Lower lobe of right lung (tissue), 2 donors: ENCODE data around the gene ZBTB22. TPM values are rescaled to one million over a fixed set of nuclear protein-coding genes. Genes with fewer than 3 reads are reported as not detected.

Experiments used
- ATAC-seq, 2 donors: fragments of 200-7000 bp; cut with Tn5 transposase; one replicate each; pipeline ENCODE4 v1.9.1; 2020 to 2022; ENCODE audit warnings: mild to moderate bottlenecking in 2 of 2, moderate library complexity in 2 of 2
- DNase-seq: peaks from one replicate; pipeline ENCODE4 v3.0.0-alpha.2; 2020
- H3K27ac ChIP-seq: fragments of 200-600 bp; one replicate; pipeline ENCODE4 v1.8.0; 2022
- H3K27me3 ChIP-seq: fragments of 200-600 bp; one replicate; pipeline ENCODE4 v1.8.0; 2022; ENCODE audit warnings: low read depth
- H3K36me3 ChIP-seq: fragments of 200-600 bp; one replicate; pipeline ENCODE4 v1.8.0; 2022; ENCODE audit warnings: mild to moderate bottlenecking
- H3K4me1 ChIP-seq: fragments of 200-600 bp; one replicate; pipeline ENCODE4 v1.8.0; 2022
- H3K4me3 ChIP-seq: fragments of 200-600 bp; one replicate; pipeline ENCODE4 v1.8.0; 2022; ENCODE audit warnings: mild to moderate bottlenecking
- H3K9me3 ChIP-seq: fragments of 200-600 bp; one replicate; pipeline ENCODE4 v1.8.0; 2022
- CTCF ChIP-seq: fragments of 200-600 bp; IDR thresholded peaks from one replicate; pipeline ENCODE4 v1.8.0; 2022; ENCODE audit warnings: antibody characterized with exemption, mild to moderate bottlenecking
- intact Hi-C: fragments of 100-400 bp; cut with DNase I; formaldehyde crosslinking; loops from one replicate; pipeline ENCODE4 v1.11.0; 2022
- total RNA-seq: library from RNA; stranded (reverse); fragmentation: NEBNext Ultra II Directional; extraction: Animal tissue kit (Norgen Biotek cat#: 25700); gene quantifications from one replicate; pipeline ENCODE4 v1.2.1, GENCODE V29; 2021
- donor health status: DM: no; HTN: yes; CAD: no; lungs with severe emphysema.

Gene ZBTB22
- total RNA-seq, 1 donor from 2014 or later, result 27.5 TPM

GRCh38 chr6:33318426-33319073, 1.0 kb upstream of the ZBTB22 start:
- no peak for ATAC-seq
- Histone ChIP-seq H3K27me3 (no peaks in the 10 kb centered on the region), H3K4me3 (peak overlapping the region; percentile 64), H3K36me3 (peaks cover 33% of the 10 kb centered on the region), H3K27ac (peak overlapping the region; percentile 84), H3K4me1 (peaks cover 69% of the 10 kb centered on the region), H3K9me3 (no peaks in the 10 kb centered on the region)
- no peak for TF ChIP-seq CTCF
- no peak for DNase-seq
- intact Hi-C loops, result no loop called here

DNA sequence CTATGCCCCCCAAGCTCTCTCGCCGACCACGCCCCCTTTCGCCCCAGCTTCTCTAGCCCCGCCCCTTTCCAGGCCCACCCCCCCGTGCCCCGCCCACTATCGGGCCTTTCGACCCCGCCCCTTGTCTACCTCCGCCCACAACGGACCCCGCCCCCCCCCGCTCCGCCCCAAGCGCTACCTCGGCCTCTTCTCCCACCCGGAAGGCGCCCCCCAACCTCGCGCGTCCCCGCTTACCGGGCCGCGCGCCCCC, 200 bp downstream of the ZBTB22 start:
- intact Hi-C loops, result no loop called here
- peak overlapping the region; percentile 84 for H3K27ac ChIP-seq
- no peaks in the 10 kb centered on the region for H3K27me3 ChIP-seq
- peaks cover 33% of the 10 kb centered on the region for H3K36me3 ChIP-seq
- H3K4me1 ChIP-seq, result peaks cover 70% of the 10 kb centered on the region
- DNase-seq (no peak), ATAC-seq (peak; percentile 1 to 4)
- H3K9me3 ChIP-seq, result no peaks in the 10 kb centered on the region
- no peak for TF ChIP-seq CTCF
- peak overlapping the region; percentile 64 for H3K4me3 ChIP-seq

DNA sequence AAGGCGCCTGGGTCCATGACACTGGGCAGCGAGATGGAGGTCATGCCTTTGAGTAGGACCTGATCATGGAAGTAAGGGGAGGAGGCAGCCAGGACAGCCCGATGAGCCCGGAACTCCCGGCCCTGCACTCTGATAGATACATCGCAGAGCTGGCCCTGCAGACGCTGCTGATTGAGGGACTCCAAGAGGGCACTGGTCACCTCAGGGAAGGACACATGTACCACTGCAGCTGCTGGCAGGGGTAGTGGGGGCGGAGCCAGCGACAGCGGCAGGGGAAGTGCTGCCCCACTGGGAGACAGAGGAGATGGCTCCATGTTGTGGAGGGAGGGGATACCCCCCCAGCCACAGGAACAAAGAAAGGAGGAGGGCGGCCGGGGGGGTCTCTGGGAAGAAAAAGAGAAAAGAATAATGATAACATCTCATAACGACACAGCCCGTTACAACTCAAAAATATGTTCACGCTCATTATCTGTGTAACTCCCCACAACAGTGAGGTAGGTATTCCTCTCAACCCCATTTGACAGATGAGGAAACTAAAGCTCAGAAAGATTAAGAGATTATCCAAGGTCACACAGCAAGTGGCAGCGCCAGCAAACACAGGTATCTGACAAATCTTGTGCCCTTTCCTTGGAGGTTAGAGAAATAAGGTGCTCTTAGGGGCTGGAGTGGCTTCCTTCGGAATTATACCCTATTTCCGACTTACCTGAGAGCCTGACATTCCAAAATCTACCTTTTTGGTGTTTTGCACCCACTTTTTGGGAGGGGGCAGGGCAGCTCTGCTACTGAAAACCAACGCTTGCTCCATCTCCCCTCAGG, 733 bp downstream of the ZBTB22 start:
- intact Hi-C loops, result no loop called here
- Histone ChIP-seq H3K4me3 (peak overlapping the region; percentile 64), H3K27ac (peak overlapping the region; percentile 24), H3K9me3 (no peaks in the 10 kb centered on the region), H3K4me1 (peaks cover 70% of the 10 kb centered on the region), H3K27me3 (no peaks in the 10 kb centered on the region), H3K36me3 (peaks cover 33% of the 10 kb centered on the region)
- DNase-seq (no peak), ATAC-seq (no peak)
- TF ChIP-seq CTCF, result no peak

DNA sequence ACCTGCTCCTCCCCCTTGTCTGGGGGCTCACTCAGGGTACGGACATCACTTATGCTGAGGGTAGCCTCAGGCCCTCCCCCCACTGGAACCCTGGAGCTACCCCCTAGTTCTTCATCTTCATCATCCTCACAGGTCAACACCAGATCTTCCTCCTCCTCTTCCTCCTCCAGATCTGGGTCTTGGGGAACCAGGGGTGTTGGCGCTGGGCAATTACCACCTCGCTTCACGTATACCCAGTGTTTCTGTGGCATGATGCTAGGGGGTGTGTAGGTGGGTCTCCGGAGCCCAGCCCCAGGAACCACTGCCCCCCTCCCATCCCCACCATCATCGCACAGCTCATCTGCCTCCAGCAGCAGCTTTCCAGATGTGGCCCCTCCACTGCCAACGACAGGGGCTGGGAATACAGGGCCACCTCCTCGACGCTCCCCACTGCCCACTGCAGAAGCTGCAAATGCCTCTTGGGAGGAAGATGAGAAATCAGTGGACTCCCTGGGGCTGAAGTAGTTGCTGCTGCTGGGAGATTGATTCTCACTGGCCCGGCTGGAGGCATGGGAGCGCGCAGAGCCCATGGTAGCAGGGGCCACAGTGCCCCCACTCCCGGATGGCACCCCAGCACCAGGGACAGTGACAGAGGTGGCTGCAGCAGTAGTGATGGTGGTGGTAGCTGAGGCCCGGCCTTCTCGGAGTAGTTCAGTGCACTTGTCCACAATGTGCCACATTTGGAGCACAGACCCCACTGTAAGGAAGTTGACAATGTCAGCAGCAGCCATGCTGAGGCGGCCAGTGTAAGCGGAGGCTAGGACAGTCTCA, 1.5 kb downstream of the ZBTB22 start:
- H3K9me3 ChIP-seq, result no peaks in the 10 kb centered on the region
- H3K27me3 ChIP-seq, result no peaks in the 10 kb centered on the region
- ATAC-seq, result no peak
- TF ChIP-seq CTCF, result no peak
- no peak overlapping the region for H3K4me3 ChIP-seq
- H3K4me1 ChIP-seq, result peaks cover 70% of the 10 kb centered on the region
- intact Hi-C loops, result no loop called here
- H3K27ac ChIP-seq, result no peak overlapping the region
- no peak for DNase-seq
- H3K36me3 ChIP-seq, result peaks cover 36% of the 10 kb centered on the region

GRCh38 chr6:33314943-33315792, 2.4 kb downstream of the ZBTB22 start:
- intact Hi-C loops, result no loop called here
- peak in 1 of 2 donors; percentile 5 for ATAC-seq
- Histone ChIP-seq H3K27ac (peak overlapping the region; percentile 98), H3K4me3 (peak overlapping the region; percentile 96), H3K27me3 (no peaks in the 10 kb centered on the region), H3K36me3 (peaks cover 36% of the 10 kb centered on the region), H3K4me1 (peaks cover 70% of the 10 kb centered on the region), H3K9me3 (no peaks in the 10 kb centered on the region)
- DNase-seq, result peak; percentile 76
- no peak for TF ChIP-seq CTCF
